CD14-positive monocyte (primary cell): Measurements from ENCODE around the gene NPL. TPM values are rescaled to one million over a fixed set of nuclear protein-coding genes. Genes with fewer than 3 reads are reported as not detected.
A peak's percentile ranks its signal among the peaks of the same experiment; 100 is the strongest.

ENCODE experiments used
- DNase-seq, 3 donors: peaks; one replicate each; pipeline ENCODE4 v3.0.0-alpha.2; 2011 to 2022
- H2AFZ ChIP-seq: 2 replicates; pipeline ENCODE4 v1.6.0; 2012; ENCODE audit warnings: mild to moderate bottlenecking, low read depth, low read length, inconsistent platforms; ENCODE audit not compliant: insufficient read depth, poor library complexity, severe bottlenecking
- H3K27ac ChIP-seq, 2 donors: 1 replicate in 1 of 2; 2 replicates in 1 of 2; pipeline ENCODE4 v1.5.1; 2012 to 2013; ENCODE audit warnings: low read length in 2 of 2, control low read depth in 1 of 2, inconsistent platforms in 1 of 2, low read depth in 1 of 2, mild to moderate bottlenecking in 1 of 2
- H3K27me3 ChIP-seq, 2 donors: one replicate each; pipeline versions ENCODE4 v1.6.0 to v1.6.1; 2011 to 2013; ENCODE audit warnings: low read length in 2 of 2; ENCODE audit not compliant: control insufficient read depth in 2 of 2, insufficient read depth in 2 of 2
- H3K36me3 ChIP-seq, 2 donors: replicated peaks in 1 of 2; 1 replicate in 1 of 2; 2 replicates in 1 of 2; pipeline versions ENCODE4 v1.5.1 to v1.6.1; 2012 to 2013; ENCODE audit warnings: low read length in 2 of 2, control low read depth in 1 of 2, inconsistent platforms in 1 of 2, mild to moderate bottlenecking in 1 of 2; ENCODE audit not compliant: insufficient read depth in 2 of 2, control insufficient read depth in 1 of 2
- H3K4me1 ChIP-seq, 2 donors: 1 replicate in 1 of 2; 2 replicates in 1 of 2; pipeline versions ENCODE4 v1.5.1 to v1.6.1; 2012 to 2013; ENCODE audit warnings: low read length in 2 of 2, control low read depth in 1 of 2, inconsistent platforms in 1 of 2, mild to moderate bottlenecking in 1 of 2, moderate library complexity in 1 of 2; ENCODE audit not compliant: insufficient read depth in 2 of 2, control insufficient read depth in 1 of 2
- H3K4me2 ChIP-seq: replicated peaks from 2 replicates; pipeline ENCODE3; 2012; ENCODE audit warnings: low read length, moderate library complexity, mild to moderate bottlenecking; ENCODE audit not compliant: poor library complexity, severe bottlenecking; ENCODE audit errors: extremely low read depth
- H3K4me3 ChIP-seq, 3 experiments: fragments of 200-600 bp in 1 of 3; sonication (generic) in 1 of 3; replicated peaks in 1 of 3; 1 replicate in 2 of 3; 2 replicates in 1 of 3; pipeline ENCODE4 v1.5.1; 2011 to 2013; ENCODE audit warnings: low read length in 3 of 3, mild to moderate bottlenecking in 3 of 3, control low read depth in 2 of 3, low read depth in 2 of 3, inconsistent platforms in 1 of 3, moderate library complexity in 1 of 3
- H3K79me2 ChIP-seq: 2 replicates; pipeline ENCODE4 v1.6.0; 2012; ENCODE audit warnings: mild to moderate bottlenecking, control low read depth, inconsistent platforms, low read length, moderate library complexity; ENCODE audit not compliant: insufficient read depth
- H3K9ac ChIP-seq: 2 replicates; pipeline ENCODE4 v1.6.0; 2017; ENCODE audit warnings: low read length, mild to moderate bottlenecking; ENCODE audit not compliant: insufficient read depth, poor library complexity, severe bottlenecking
- H3K9me3 ChIP-seq, 2 donors: replicated peaks in 1 of 2; 1 replicate in 1 of 2; 2 replicates in 1 of 2; pipeline versions ENCODE4 v1.5.1 to v1.6.1; 2012 to 2013; ENCODE audit warnings: low read length in 2 of 2, control low read depth in 1 of 2; ENCODE audit not compliant: control insufficient read depth in 1 of 2, insufficient read depth in 1 of 2
- H4K20me1 ChIP-seq: 2 replicates; pipeline ENCODE4 v1.6.0; 2012; ENCODE audit warnings: mild to moderate bottlenecking, low read length, control low read depth, moderate library complexity; ENCODE audit not compliant: insufficient read depth
- H3K27ac Mint-ChIP-seq, 7 donors: one replicate each; pipeline ENCODE4 v1.8.0; 2020; ENCODE audit warnings: mild to moderate bottlenecking in 7 of 7, mixed read lengths in 7 of 7, moderate library complexity in 6 of 7, inconsistent platforms in 2 of 7
- H3K27me3 Mint-ChIP-seq, 3 donors: one replicate each; pipeline ENCODE4 v1.8.0; 2021 to 2022; ENCODE audit warnings: low read depth in 3 of 3, mild to moderate bottlenecking in 3 of 3, mixed read lengths in 3 of 3, moderate library complexity in 3 of 3, inconsistent platforms in 1 of 3
- H3K36me3 Mint-ChIP-seq, 2 donors: one replicate each; pipeline ENCODE4 v1.8.0; 2020; ENCODE audit warnings: mixed read lengths in 2 of 2, inconsistent platforms in 1 of 2, mild to moderate bottlenecking in 1 of 2
- H3K4me1 Mint-ChIP-seq: one replicate; pipeline ENCODE4 v1.8.0; 2020; ENCODE audit warnings: mild to moderate bottlenecking, mixed read lengths
- H3K4me3 Mint-ChIP-seq, 2 donors: one replicate each; pipeline ENCODE4 v1.8.0; 2020; ENCODE audit warnings: mild to moderate bottlenecking in 2 of 2, mixed read lengths in 2 of 2, moderate library complexity in 1 of 2
- H3K9me3 Mint-ChIP-seq, 7 donors: one replicate each; pipeline ENCODE4 v1.8.0; 2020 to 2022; ENCODE audit warnings: mixed read lengths in 7 of 7, mild to moderate bottlenecking in 6 of 7, moderate library complexity in 6 of 7, inconsistent platforms in 2 of 7
- WGBS: methylation state at CpG from one replicate; pipeline ENCODE4 v1.1.5; 2013; ENCODE audit warnings: missing lambda C conversion rate; ENCODE audit not compliant: insufficient coverage; 5-methylcytosine and 5-hydroxymethylcytosine counted together
- intact Hi-C, 2 donors: fragments of 100-400 bp; cut with micrococcal nuclease; formaldehyde crosslinking; loops; one replicate each; pipeline versions ENCODE4 v1.15.0 to v1.15.1; 2023
- polyA plus RNA-seq, 3 donors: library from polyadenylated mRNA; depleted of rRNA in 1 of 3; unstranded in 2 of 3; stranded (reverse) in 1 of 3; fragments of 300-500 nt in 2 of 3; fragments of >200 nt in 1 of 3; fragmentation: Illumina TruSeq in 2 of 3; gene quantifications; 1 replicate in 2 of 3; 2 replicates in 1 of 3; pipeline ENCODE4 v1.2.3, GENCODE V29; 2012 to 2021
- TF ChIP-seq, protein P1 (sequence below): fragments of 200-600 bp; IDR thresholded peaks from one replicate; pipeline ENCODE4 v1.8.0; 2022; ENCODE audit warnings: antibody characterized with exemption, mild to moderate bottlenecking

The NPL gene
- polyA plus RNA-seq, 3 donors: 56.6 to 127 (median 127) TPM

DNA sequence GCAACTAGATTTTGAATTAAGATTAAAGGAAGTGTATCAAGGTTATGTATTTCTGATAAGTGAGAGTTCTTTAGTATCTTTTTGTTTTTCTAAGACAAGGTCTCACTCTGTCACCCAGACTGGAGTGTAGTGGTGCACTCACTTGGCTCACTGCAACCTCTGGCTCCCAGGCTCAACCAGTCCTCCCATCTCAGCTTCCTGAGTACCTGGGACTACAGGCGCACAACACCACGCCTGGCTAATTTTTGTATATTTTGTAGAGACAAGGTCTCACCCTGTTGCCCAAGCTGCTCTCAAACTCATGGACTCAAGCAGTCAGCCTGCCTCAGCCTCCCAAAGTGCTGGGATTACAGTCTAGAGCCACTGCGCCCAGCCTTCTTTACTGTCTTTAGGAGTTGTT is 83.3 kb downstream of the NPL start:
- Mint-ChIP-seq H3K9me3 (no peaks in the 10 kb centered on the region), H3K4me1 (no peaks in the 10 kb centered on the region), H3K4me3 (no peak overlapping the region), H3K27ac (peak overlapping the region in 2 of 7 donors; percentile 7 to 62), H3K27me3 (peaks cover 0 to 1% (median 0%) of the 10 kb centered on the region in 3 donors), H3K36me3 (peaks cover 91 to 93% of the 10 kb centered on the region in 2 donors)
- Histone ChIP-seq H3K9ac (no peak overlapping the region), H3K9me3 (no peaks in the 10 kb centered on the region), H3K4me3 (no peak overlapping the region), H4K20me1 (peaks cover 41% of the 10 kb centered on the region), H3K36me3 (peaks cover 100% of the 10 kb centered on the region in 2 donors), H3K4me2 (no peak overlapping the region), H3K27me3 (no peaks in the 10 kb centered on the region), H3K79me2 (no peaks in the 10 kb centered on the region), H2AFZ (no peak overlapping the region), H3K27ac (no peak overlapping the region), H3K4me1 (no peaks in the 10 kb centered on the region)
- no peak for DNase-seq
- intact Hi-C loops: loop anchor here in 1 of 2 donors (10.0 kb wide), 1 partner anchor 1852 kb away; no protein-coding TSS in a partner anchor
- WGBS: 100% methylated on average over 2 of the region's 3 CpGs
- TF ChIP-seq, protein P1, sequence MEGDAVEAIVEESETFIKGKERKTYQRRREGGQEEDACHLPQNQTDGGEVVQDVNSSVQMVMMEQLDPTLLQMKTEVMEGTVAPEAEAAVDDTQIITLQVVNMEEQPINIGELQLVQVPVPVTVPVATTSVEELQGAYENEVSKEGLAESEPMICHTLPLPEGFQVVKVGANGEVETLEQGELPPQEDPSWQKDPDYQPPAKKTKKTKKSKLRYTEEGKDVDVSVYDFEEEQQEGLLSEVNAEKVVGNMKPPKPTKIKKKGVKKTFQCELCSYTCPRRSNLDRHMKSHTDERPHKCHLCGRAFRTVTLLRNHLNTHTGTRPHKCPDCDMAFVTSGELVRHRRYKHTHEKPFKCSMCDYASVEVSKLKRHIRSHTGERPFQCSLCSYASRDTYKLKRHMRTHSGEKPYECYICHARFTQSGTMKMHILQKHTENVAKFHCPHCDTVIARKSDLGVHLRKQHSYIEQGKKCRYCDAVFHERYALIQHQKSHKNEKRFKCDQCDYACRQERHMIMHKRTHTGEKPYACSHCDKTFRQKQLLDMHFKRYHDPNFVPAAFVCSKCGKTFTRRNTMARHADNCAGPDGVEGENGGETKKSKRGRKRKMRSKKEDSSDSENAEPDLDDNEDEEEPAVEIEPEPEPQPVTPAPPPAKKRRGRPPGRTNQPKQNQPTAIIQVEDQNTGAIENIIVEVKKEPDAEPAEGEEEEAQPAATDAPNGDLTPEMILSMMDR: no peak

DNA sequence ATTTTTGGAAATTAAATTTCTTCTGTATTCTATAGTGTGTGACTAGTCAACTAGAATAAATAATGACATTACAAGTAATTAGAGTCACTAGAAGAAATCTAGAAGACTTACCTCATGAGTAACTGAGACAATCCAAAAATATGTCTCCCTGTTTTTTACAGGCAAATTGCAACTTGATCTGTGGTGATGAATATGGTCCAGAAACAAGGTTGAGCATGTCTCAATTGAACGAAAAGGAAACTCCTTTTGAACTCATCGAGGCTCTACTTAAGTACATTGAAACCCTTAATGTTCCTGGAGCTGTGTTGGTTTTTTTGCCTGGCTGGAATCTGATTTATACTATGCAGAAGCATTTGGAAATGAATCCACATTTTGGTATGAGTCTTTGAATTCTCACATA is 86.3 kb downstream of the NPL start:
- Histone ChIP-seq H4K20me1 (peaks cover 32% of the 10 kb centered on the region), H2AFZ (no peak overlapping the region), H3K27me3 (no peaks in the 10 kb centered on the region), H3K9ac (no peak overlapping the region), H3K36me3 (peaks cover 100% of the 10 kb centered on the region in 2 donors), H3K4me2 (no peak overlapping the region), H3K27ac (no peak overlapping the region), H3K4me1 (no peaks in the 10 kb centered on the region), H3K79me2 (no peaks in the 10 kb centered on the region), H3K4me3 (no peak overlapping the region), H3K9me3 (no peaks in the 10 kb centered on the region)
- Mint-ChIP-seq H3K27me3 (peaks cover 0 to 1% (median 0%) of the 10 kb centered on the region in 3 donors), H3K4me3 (no peak overlapping the region), H3K4me1 (no peaks in the 10 kb centered on the region), H3K9me3 (no peaks in the 10 kb centered on the region), H3K36me3 (peaks cover 94 to 97% of the 10 kb centered on the region in 2 donors), H3K27ac (no peak overlapping the region)
- WGBS: 92% methylated on average over 2 of the region's 2 CpGs
- TF ChIP-seq, protein P1: no peak
- intact Hi-C loops: loop anchor here in 1 of 2 donors (10.0 kb wide), 1 partner anchor 1849 kb away; no protein-coding TSS in a partner anchor
- no peak for DNase-seq
